ENCODE measurements around the gene INHBB. TPM values are rescaled to one million over a fixed set of nuclear protein-coding genes. Genes with fewer than 3 reads are reported as not detected.

Gene INHBB
- total RNA-seq, 1 experiment from 2014 or later = 0.27 TPM

DNA sequence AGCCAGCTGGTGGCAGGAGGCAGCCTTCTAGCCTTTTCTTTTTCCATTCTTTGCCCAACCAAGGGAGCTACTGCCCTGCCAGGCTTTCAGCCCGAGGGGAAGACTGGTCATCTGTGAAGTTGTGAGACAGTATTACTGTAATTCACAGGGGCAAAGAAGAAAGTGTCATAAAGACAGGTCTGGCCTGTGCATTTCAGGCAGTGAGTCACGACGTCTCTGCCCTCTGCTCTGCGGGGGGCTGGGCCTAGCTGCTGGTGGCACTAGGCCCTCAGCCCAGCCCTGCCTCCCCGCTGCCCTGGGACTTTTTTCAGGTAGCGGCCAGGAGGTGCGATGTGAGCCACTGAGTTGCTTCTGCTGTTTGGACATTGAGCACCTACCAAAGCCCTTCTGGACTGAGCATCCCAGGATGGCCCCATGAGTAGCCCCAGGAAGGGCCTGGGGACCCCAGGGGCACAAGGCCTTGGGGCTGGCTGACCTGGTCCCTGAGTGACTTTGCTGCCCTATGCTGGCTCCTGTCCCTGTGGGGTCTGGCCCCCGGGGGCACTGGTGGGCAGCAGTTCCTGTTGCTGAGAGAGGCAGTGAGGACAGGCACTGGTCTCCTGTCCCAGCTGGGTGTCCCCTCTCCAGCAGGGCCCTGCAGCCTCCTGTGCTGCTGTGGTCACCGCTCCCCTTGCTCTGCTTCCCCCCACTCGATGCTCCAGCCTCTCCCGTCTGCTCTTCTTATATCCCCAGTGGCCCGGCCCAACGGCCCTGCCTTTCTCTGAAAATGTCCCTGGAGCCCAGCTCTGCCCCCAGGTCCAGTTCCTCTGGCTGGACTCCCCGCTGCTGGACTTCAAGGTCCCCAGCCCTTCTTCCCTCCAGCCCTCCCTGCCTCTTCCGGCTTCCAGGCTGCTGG lies 7.0 kb downstream of the INHBB start:
- Histone ChIP-seq H3K9ac (ENCODE audit: low read length) (no peak overlapping the region), H3K27me3 (ENCODE audit: insufficient read depth, low read length) (no peaks in the 10 kb centered on the region), H3K9me2 (ENCODE audit: insufficient read depth) (no peaks in the 10 kb centered on the region), H4K20me1 (ENCODE audit: insufficient read depth) (no peaks in the 10 kb centered on the region), H3K79me2 (ENCODE audit: insufficient read depth, low read length) (no peaks in the 10 kb centered on the region), H3K9me3 (ENCODE audit: control insufficient read depth in 1 of 2, insufficient read depth in 1 of 2, low read depth in 1 of 2, low read length in 2 of 2) (no peaks in the 10 kb centered on the region), H3K36me3 (ENCODE audit: control insufficient read depth in 1 of 2, insufficient read depth in 2 of 2, low read length in 2 of 2) (no peaks in the 10 kb centered on the region), H3K4me2 (ENCODE audit: low read length) (no peak overlapping the region), H3K4me3 (replicated peaks in 1 of 2; ENCODE audit: low read depth in 1 of 2, low read length in 2 of 2) (no peak overlapping the region), H3K27ac (ENCODE audit: low read depth, low read length) (no peak overlapping the region), H2AFZ (ENCODE audit: low read depth, low read length, poor library complexity, severe bottlenecking) (no peak overlapping the region), H3K4me1 (ENCODE audit: control insufficient read depth in 1 of 2, insufficient read depth in 2 of 2, low read length in 2 of 2) (no peaks in the 10 kb centered on the region; a peak in 1 of 4 replicates)
- CTCF ChIA-PET = no interaction called here
- ATAC-seq = peak; percentile 27; the same call in 1 of the 2 replicates
- intact Hi-C loops (cut with micrococcal nuclease) = no loop called here
- RAD21 ChIA-PET (ENCODE audit: low non-redundant PET in 1 of 2, low total read pairs in 2 of 2, uncharacterized antibody in 2 of 2, unreplicated experiment in 2 of 2) = no interaction called here
- DNase-seq (ENCODE audit: low read depth, low spot score) = no peak
- no TSS peak for BruUV-seq (replicated peaks)
- POLR2A ChIA-PET = no interaction called here
- TF ChIP-seq TCF7L2 (IDR thresholded peaks at IDR 0.05; ENCODE audit: borderline replicate concordance, extremely low read depth, insufficient read depth, insufficient read length) = no peak
- no peak for TF ChIP-seq SIN3A (IDR thresholded peaks at IDR 0.05; ENCODE audit: low read depth)
- TF ChIP-seq JUND (IDR thresholded peaks at IDR 0.05) = no peak
- no peak for TF ChIP-seq POLR2AphosphoS5 (IDR thresholded peaks at IDR 0.05; ENCODE audit: low read depth, low read length)
- no peak for TF ChIP-seq ZNF274 (IDR thresholded peaks at IDR 0.05; ENCODE audit: low read depth, low read length)
- TF ChIP-seq CEBPB (IDR thresholded peaks at IDR 0.05; ENCODE audit: low read depth) = no peak
- TF ChIP-seq, protein P1, sequence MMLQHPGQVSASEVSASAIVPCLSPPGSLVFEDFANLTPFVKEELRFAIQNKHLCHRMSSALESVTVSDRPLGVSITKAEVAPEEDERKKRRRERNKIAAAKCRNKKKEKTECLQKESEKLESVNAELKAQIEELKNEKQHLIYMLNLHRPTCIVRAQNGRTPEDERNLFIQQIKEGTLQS (IDR thresholded peaks at IDR 0.05) = no peak
- TF ChIP-seq, protein P2, sequence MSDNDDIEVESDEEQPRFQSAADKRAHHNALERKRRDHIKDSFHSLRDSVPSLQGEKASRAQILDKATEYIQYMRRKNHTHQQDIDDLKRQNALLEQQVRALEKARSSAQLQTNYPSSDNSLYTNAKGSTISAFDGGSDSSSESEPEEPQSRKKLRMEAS (IDR thresholded peaks at IDR 0.05) = no peak
- no peak for TF ChIP-seq CBX3 (IDR thresholded peaks at IDR 0.05; ENCODE audit: low read depth)
- no peak for TF ChIP-seq POLR2A (IDR thresholded peaks at IDR 0.05; ENCODE audit: borderline replicate concordance, extremely low read depth, insufficient read depth, insufficient read length)
- TF ChIP-seq EGR1 (IDR thresholded peaks at IDR 0.05; ENCODE audit: low read depth) = no peak

DNA sequence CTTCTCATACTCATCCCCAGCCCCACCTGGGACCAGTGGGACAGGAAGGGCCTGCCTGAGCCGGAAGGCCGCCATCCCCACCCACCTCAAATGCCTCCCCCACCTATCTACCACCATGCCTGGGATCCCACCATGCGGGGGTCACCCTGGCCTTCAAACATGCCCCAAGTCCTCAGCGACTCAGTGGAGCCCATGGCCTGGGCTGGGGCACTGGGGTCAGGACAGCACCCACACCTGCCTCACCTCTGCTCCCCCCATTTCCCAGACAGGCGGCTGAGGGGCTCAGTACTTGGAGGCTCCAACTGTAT lies 7.6 kb downstream of the INHBB start:
- POLR2A ChIA-PET = no interaction called here
- TF ChIP-seq SP1 (IDR thresholded peaks at IDR 0.05; ENCODE audit: low read depth) (no peak), YY1 (IDR thresholded peaks at IDR 0.05; ENCODE audit: extremely low read depth, insufficient replicate concordance, low read depth, low read length) (no peak), SRF (IDR thresholded peaks at IDR 0.05; ENCODE audit: low read depth) (no peak), TCF7L2 (IDR thresholded peaks at IDR 0.05; ENCODE audit: borderline replicate concordance, extremely low read depth, insufficient read depth, insufficient read length) (no peak), ZFX (IDR thresholded peaks at IDR 0.05) (no peak)
- TF ChIP-seq, protein P3, sequence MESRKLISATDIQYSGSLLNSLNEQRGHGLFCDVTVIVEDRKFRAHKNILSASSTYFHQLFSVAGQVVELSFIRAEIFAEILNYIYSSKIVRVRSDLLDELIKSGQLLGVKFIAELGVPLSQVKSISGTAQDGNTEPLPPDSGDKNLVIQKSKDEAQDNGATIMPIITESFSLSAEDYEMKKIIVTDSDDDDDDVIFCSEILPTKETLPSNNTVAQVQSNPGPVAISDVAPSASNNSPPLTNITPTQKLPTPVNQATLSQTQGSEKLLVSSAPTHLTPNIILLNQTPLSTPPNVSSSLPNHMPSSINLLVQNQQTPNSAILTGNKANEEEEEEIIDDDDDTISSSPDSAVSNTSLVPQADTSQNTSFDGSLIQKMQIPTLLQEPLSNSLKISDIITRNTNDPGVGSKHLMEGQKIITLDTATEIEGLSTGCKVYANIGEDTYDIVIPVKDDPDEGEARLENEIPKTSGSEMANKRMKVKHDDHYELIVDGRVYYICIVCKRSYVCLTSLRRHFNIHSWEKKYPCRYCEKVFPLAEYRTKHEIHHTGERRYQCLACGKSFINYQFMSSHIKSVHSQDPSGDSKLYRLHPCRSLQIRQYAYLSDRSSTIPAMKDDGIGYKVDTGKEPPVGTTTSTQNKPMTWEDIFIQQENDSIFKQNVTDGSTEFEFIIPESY (IDR thresholded peaks at IDR 0.05; ENCODE audit: extremely low read depth, insufficient replicate concordance, low read length) = no peak
- TF ChIP-seq, protein P4, sequence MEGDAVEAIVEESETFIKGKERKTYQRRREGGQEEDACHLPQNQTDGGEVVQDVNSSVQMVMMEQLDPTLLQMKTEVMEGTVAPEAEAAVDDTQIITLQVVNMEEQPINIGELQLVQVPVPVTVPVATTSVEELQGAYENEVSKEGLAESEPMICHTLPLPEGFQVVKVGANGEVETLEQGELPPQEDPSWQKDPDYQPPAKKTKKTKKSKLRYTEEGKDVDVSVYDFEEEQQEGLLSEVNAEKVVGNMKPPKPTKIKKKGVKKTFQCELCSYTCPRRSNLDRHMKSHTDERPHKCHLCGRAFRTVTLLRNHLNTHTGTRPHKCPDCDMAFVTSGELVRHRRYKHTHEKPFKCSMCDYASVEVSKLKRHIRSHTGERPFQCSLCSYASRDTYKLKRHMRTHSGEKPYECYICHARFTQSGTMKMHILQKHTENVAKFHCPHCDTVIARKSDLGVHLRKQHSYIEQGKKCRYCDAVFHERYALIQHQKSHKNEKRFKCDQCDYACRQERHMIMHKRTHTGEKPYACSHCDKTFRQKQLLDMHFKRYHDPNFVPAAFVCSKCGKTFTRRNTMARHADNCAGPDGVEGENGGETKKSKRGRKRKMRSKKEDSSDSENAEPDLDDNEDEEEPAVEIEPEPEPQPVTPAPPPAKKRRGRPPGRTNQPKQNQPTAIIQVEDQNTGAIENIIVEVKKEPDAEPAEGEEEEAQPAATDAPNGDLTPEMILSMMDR (IDR thresholded peaks at IDR 0.05 in 2 of 3, conservative IDR thresholded peaks at IDR 0.05 in 1 of 3; ENCODE audit: borderline replicate concordance in 1 of 3, insufficient read depth in 1 of 3, low read depth in 2 of 3, low read length in 2 of 3) = no peak

More for the DNA sequence above, 7.6 kb downstream of the INHBB start:
- Histone ChIP-seq H2AFZ (ENCODE audit: low read depth, low read length, poor library complexity, severe bottlenecking) (no peak overlapping the region), H3K9me3 (ENCODE audit: control insufficient read depth in 1 of 2, insufficient read depth in 1 of 2, low read depth in 1 of 2, low read length in 2 of 2) (no peaks in the 10 kb centered on the region), H4K20me1 (ENCODE audit: insufficient read depth) (no peaks in the 10 kb centered on the region), H3K4me2 (ENCODE audit: low read length) (no peak overlapping the region), H3K27me3 (ENCODE audit: insufficient read depth, low read length) (no peaks in the 10 kb centered on the region), H3K4me1 (ENCODE audit: control insufficient read depth in 1 of 2, insufficient read depth in 2 of 2, low read length in 2 of 2) (no peaks in the 10 kb centered on the region; a peak in 1 of 4 replicates), H3K27ac (ENCODE audit: low read depth, low read length) (no peak overlapping the region), H3K4me3 (replicated peaks in 1 of 2; ENCODE audit: low read depth in 1 of 2, low read length in 2 of 2) (no peak overlapping the region), H3K79me2 (ENCODE audit: insufficient read depth, low read length) (no peaks in the 10 kb centered on the region), H3K36me3 (ENCODE audit: control insufficient read depth in 1 of 2, insufficient read depth in 2 of 2, low read length in 2 of 2) (no peaks in the 10 kb centered on the region), H3K9ac (ENCODE audit: low read length) (no peak overlapping the region), H3K9me2 (ENCODE audit: insufficient read depth) (no peaks in the 10 kb centered on the region)
- CTCF ChIA-PET = no interaction called here
- no peak for ATAC-seq
- no TSS peak for BruUV-seq (replicated peaks)
- RAD21 ChIA-PET (ENCODE audit: low non-redundant PET in 1 of 2, low total read pairs in 2 of 2, uncharacterized antibody in 2 of 2, unreplicated experiment in 2 of 2) = no interaction called here
- DNase-seq (ENCODE audit: low read depth, low spot score) = no peak
- intact Hi-C loops (cut with micrococcal nuclease) = no loop called here

All from HCT116 (cell line).